PC-3 (cell line): ENCODE measurements around the gene PDHA2. TPM values are rescaled to one million over a fixed set of nuclear protein-coding genes. Genes with fewer than 3 reads are reported as not detected.

ENCODE experiments used
- ATAC-seq: fragments of 200-7000 bp; cut with Tn5 transposase; 2 replicates; pipeline ENCODE4 v1.9.1; 2020; ENCODE audit warnings: mild to moderate bottlenecking, moderate library complexity
- BruUV-seq: library from RNA; stranded (reverse); fragments of 400-500 nt; replicated peaks from 2 replicates; lab custom pipeline; 2021; lab: Mats Ljungman, UMichigan
- CTCF ChIA-PET: fragments of 300-600 bp; sonication (Branson Sonifier 250); formaldehyde crosslinking; loops from one replicate; lab custom pipeline; 2022; ENCODE audit warnings: antibody characterized with exemption; lab: Charles Lee
- POLR2A ChIA-PET: fragments of 300-600 bp; sonication (Branson Sonifier 250); formaldehyde crosslinking; loops from one replicate; lab custom pipeline; 2022; ENCODE audit warnings: antibody characterized with exemption; ENCODE audit not compliant: unreplicated experiment; lab: Charles Lee
- DNase-seq: peaks from one replicate; pipeline ENCODE4 v3.0.0-alpha.2; 2015
- H2AFZ ChIP-seq: fragments of 300-600 bp; sonication (generic); 2 replicates; pipeline ENCODE4 v1.6.0; 2016; ENCODE audit warnings: antibody characterized with exemption, low read length
- H3F3A ChIP-seq: fragments of 300-600 bp; sonication (generic); one replicate; pipeline ENCODE4 v1.6.0; 2017; ENCODE audit warnings: antibody characterized with exemption, low read length, control low read depth, mild to moderate bottlenecking; ENCODE audit not compliant: unreplicated experiment
- H3K27ac ChIP-seq: fragments of 300-600 bp; sonication (generic); 2 replicates; pipeline ENCODE4 v1.5.1; 2016; ENCODE audit warnings: mild to moderate bottlenecking, low read length
- H3K27me3 ChIP-seq: fragments of 300-600 bp; sonication (generic); 2 replicates; pipeline ENCODE4 v1.6.1; 2016; ENCODE audit warnings: low read length, mixed read lengths
- H3K36me3 ChIP-seq: fragments of 300-600 bp; sonication (generic); 2 replicates; pipeline ENCODE4 v1.6.1; 2016; ENCODE audit warnings: low read depth, mixed run types, low read length, mixed read lengths
- H3K4me1 ChIP-seq: fragments of 300-600 bp; sonication (generic); 2 replicates; pipeline ENCODE4 v1.5.1; 2016; ENCODE audit warnings: low read length; ENCODE audit not compliant: insufficient read depth
- H3K4me2 ChIP-seq: fragments of 300-600 bp; sonication (generic); 2 replicates; pipeline ENCODE4 v1.6.0; 2016; ENCODE audit warnings: low read length
- H3K4me3 ChIP-seq: fragments of 300-600 bp; sonication (generic); 2 replicates; pipeline ENCODE4 v1.5.1; 2016; ENCODE audit warnings: mild to moderate bottlenecking, low read length, mixed read lengths
- H3K79me2 ChIP-seq: fragments of 300-600 bp; sonication (generic); 2 replicates; pipeline ENCODE4 v1.6.1; 2017; ENCODE audit warnings: low read length, mixed read lengths
- H3K9ac ChIP-seq: fragments of 300-600 bp; sonication (generic); 2 replicates; pipeline ENCODE4 v1.6.0; 2016; ENCODE audit warnings: mild to moderate bottlenecking, low read length
- H3K9me2 ChIP-seq: fragments of 300-600 bp; sonication (generic); replicated peaks from 2 replicates; pipeline ENCODE4 v1.6.1; 2016; ENCODE audit warnings: mixed run types, low read length, mixed read lengths
- H3K9me3 ChIP-seq: fragments of 300-600 bp; sonication (generic); 2 replicates; pipeline ENCODE4 v1.6.1; 2016; ENCODE audit warnings: low read length, mixed read lengths
- H4K20me1 ChIP-seq: fragments of 300-600 bp; sonication (generic); 2 replicates; pipeline ENCODE4 v1.6.1; 2016; ENCODE audit warnings: low read length, mixed read lengths
- CTCF ChIP-seq: fragments of 300-600 bp; sonication (generic); conservative IDR thresholded peaks from 2 replicates; pipeline ENCODE4 v1.5.1; 2017; ENCODE audit warnings: antibody characterized with exemption, low read depth, mild to moderate bottlenecking, low read length
- EZH2 ChIP-seq: fragments of 300-600 bp; sonication (generic); IDR thresholded peaks from one replicate; pipeline ENCODE4 v1.6.1; 2017; ENCODE audit warnings: antibody characterized with exemption, mild to moderate bottlenecking, low read length; ENCODE audit not compliant: unreplicated experiment
- EZH2phosphoT487 ChIP-seq: fragments of 300-600 bp; sonication (generic); IDR thresholded peaks from 2 replicates; pipeline ENCODE4 v1.6.1; 2018; ENCODE audit warnings: mild to moderate bottlenecking, antibody characterized with exemption, low read length, borderline replicate concordance
- intact Hi-C: fragments of 100-400 bp; cut with micrococcal nuclease; formaldehyde crosslinking; loops from 2 replicates; pipeline ENCODE4 v1.9.0; 2023
- total RNA-seq: library from RNA; depleted of rRNA; stranded (reverse); fragments of >200 nt; gene quantifications from 2 replicates; pipeline ENCODE4 v1.2.3, GENCODE V29; 2014

PDHA2 gene
- total RNA-seq, 1 experiment from 2014 or later: not detected

DNA sequence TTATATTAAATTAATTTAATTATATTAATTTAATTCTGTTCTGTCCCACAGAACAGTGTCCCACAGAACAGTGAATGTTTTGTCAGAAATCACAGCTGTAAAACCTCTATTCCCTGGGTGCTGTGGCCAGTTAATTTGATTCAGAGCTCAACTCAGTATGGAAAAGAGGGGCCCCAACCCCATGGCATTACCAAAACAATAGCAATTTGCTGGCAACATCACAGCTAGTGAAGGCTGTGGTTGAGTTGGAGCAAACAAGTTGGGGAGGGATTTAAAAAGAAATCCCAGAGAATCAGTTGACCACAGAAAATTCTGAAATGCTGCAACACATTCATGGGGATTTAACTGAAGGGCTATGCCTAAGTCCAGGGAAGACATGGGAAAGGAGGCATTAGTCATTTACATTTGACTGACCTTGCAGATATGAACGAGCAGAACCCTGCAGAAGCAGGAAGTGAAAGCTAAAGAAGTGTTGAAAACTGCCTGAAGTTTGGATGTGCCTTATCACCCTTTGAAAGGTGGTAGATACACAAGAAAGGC lies 30.1 kb downstream of the PDHA2 start:
- POLR2A ChIA-PET: no interaction called here
- H3K27me3 ChIP-seq: no peaks in the 10 kb centered on the region
- DNase-seq (no peak), ATAC-seq (no peak)
- no peaks in the 10 kb centered on the region for H4K20me1 ChIP-seq
- H3K36me3 ChIP-seq: no peaks in the 10 kb centered on the region
- H3K27ac ChIP-seq: no peak overlapping the region
- H2AFZ ChIP-seq: no peak overlapping the region
- no peak overlapping the region for H3K4me2 ChIP-seq
- CTCF ChIA-PET: no interaction called here
- H3K4me1 ChIP-seq: no peaks in the 10 kb centered on the region
- no peaks in the 10 kb centered on the region for H3F3A ChIP-seq
- no peak overlapping the region for H3K9ac ChIP-seq
- intact Hi-C loops: no loop called here
- BruUV-seq: no TSS peak
- H3K9me2 ChIP-seq: no peaks in the 10 kb centered on the region
- no peaks in the 10 kb centered on the region for H3K79me2 ChIP-seq
- H3K4me3 ChIP-seq: no peak overlapping the region
- H3K9me3 ChIP-seq: 0 out of 2 replicates have a peak, but pooled peaks cover 5% of the 10 kb centered on the region
- TF ChIP-seq CTCF: no peak
- no peak for TF ChIP-seq EZH2phosphoT487
- TF ChIP-seq EZH2: no peak

DNA sequence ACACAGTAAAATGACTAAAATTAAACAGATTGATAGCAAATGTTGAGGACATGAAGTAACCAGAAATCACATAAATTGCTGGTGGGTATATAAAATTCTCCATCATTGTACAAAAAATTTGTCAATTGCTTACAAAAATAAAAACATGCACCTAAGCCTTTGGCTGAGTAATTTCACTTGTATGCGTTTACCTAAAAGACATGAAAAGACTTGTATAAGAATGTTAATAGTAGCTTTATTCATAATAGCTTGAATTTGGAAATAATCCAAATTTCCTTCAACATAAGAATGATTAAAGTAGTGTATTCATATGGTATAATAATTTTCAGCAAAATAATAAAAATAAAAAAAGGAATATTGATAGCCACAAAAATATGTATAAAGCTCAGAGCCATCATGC lies 37.7 kb downstream of the PDHA2 start:
- H3K4me3 ChIP-seq: no peak overlapping the region
- no peak overlapping the region for H3K4me2 ChIP-seq
- H3K9me2 ChIP-seq: no peaks in the 10 kb centered on the region
- no peaks in the 10 kb centered on the region for H3K9me3 ChIP-seq
- no peak overlapping the region for H3K9ac ChIP-seq
- no peaks in the 10 kb centered on the region for H3F3A ChIP-seq
- no peaks in the 10 kb centered on the region for H3K4me1 ChIP-seq
- H3K36me3 ChIP-seq: no peaks in the 10 kb centered on the region
- TF ChIP-seq CTCF (no peak), EZH2 (no peak), EZH2phosphoT487 (no peak)
- POLR2A ChIA-PET: no interaction called here
- intact Hi-C loops: no loop called here
- no peak overlapping the region for H3K27ac ChIP-seq
- ATAC-seq (no peak), DNase-seq (no peak)
- no peak overlapping the region for H2AFZ ChIP-seq
- H3K27me3 ChIP-seq: no peaks in the 10 kb centered on the region
- H4K20me1 ChIP-seq: no peaks in the 10 kb centered on the region
- H3K79me2 ChIP-seq: no peaks in the 10 kb centered on the region
- CTCF ChIA-PET: no interaction called here
- no TSS peak for BruUV-seq

DNA sequence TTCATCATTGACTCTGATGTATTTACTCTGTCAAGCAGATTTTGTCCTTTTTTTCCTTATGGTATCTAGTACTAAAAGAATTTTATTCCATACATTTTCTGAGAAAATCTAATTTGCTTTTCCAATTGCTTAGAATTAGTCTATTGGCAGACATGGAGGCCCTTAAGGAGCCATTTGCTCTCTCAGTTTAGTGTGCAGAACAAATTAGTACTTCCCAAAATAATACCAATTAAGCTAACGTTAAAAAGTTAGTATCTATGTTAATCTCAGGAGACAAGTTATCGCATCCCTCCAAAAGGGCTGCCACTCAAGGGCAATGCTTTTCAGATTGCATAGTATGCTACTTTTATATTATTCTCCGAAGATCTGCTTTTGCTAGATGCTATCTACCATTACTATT lies 47.7 kb downstream of the PDHA2 start:
- no peak for ATAC-seq
- intact Hi-C loops: no loop called here
- no TSS peak for BruUV-seq
- Histone ChIP-seq H3K4me2 (no peak overlapping the region), H3K4me1 (no peaks in the 10 kb centered on the region), H3F3A (no peaks in the 10 kb centered on the region), H3K9me2 (no peaks in the 10 kb centered on the region), H3K36me3 (no peaks in the 10 kb centered on the region), H3K9ac (no peak overlapping the region), H2AFZ (no peak overlapping the region), H4K20me1 (no peaks in the 10 kb centered on the region), H3K9me3 (no peaks in the 10 kb centered on the region), H3K27me3 (no peaks in the 10 kb centered on the region), H3K79me2 (no peaks in the 10 kb centered on the region), H3K4me3 (no peak overlapping the region), H3K27ac (no peak overlapping the region)
- TF ChIP-seq CTCF: no peak
- TF ChIP-seq EZH2phosphoT487: no peak
- no peak for TF ChIP-seq EZH2
- CTCF ChIA-PET: no interaction called here
- POLR2A ChIA-PET: no interaction called here
- no peak for DNase-seq
